Adipose tissue (tissue), 3 donors: Measurements from ENCODE around the gene CRAMP1. TPM values are rescaled to one million over a fixed set of nuclear protein-coding genes. Genes with fewer than 3 reads are reported as not detected.
"Not testable (repeated sequence)": the region's sequence is repeated elsewhere in the genome, so short reads cannot be mapped to it uniquely, and the experiment has no call there.

ENCODE experiments used
- H3K27ac ChIP-seq: one replicate; pipeline ENCODE4 v1.5.1; 2013; ENCODE audit warnings: low read depth, low read length
- WGBS, 3 donors: extraction: QIAGEN DNeasy Blood & Tissue Kit; methylation state at CpG; one replicate each; pipeline ENCODE4 v1.1.7; 2013; 5-methylcytosine and 5-hydroxymethylcytosine counted together
- polyA plus RNA-seq, 3 donors: library from polyadenylated mRNA; stranded (reverse); fragments of 200-250 nt; gene quantifications; one replicate each; pipeline ENCODE4 v1.2.3, GENCODE V29; 2013
- donor health status: healthy with polysubstance abuse.
- donor health status: Bipolar disorder and iron deficiency.
- donor health status: healthy.

CRAMP1 gene
- polyA plus RNA-seq, 3 donors: 4.1 to 9.3 (median 7.1) TPM

DNA sequence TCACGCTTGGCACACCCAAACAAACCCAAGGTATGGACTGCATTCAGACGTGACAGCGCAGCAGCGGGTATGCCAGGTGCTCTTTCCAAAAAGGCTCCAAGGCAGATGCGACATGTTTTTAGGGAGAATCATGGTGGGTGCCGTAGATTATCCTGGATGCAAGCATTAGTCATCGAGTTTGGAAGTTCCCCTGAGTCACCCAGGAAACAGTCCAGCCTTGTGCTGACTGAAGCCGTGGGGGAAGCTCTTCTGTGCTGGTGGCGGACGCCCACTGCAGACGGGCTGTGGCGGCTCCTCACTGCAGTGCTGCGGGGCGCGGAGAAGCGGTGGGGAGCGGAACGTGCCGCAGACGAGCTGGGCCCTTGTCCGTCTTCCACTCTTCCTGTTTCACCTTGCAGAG lies 79.8 kb downstream of the CRAMP1 start:
- no peak overlapping the region for H3K27ac ChIP-seq
- 89 to 95% (median 93%) methylated on average over 21 of the region's 21 CpGs for WGBS, 3 donors

DNA sequence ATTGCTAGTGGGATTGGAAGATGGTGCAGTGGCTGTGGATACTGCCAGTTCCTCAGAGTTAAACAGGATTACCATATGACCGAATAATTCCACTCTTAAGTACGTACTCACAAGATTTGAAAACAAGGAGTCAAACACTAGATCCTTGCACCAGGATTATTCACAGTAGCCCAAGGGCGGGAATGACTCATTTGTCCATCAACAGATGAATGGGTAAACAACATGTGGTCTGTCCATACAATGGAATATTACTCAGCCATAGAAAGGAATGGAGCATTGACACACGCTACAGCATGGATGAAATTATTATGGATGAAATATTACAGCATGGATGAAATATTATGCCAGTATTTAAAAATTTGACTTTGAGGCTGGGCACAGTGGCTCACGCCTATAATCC lies 84.7 kb downstream of the CRAMP1 start:
- WGBS, 3 donors: 96 to 98% (median 97%) methylated on average over 5 of the region's 5 CpGs
- H3K27ac ChIP-seq: no peak overlapping the region

DNA sequence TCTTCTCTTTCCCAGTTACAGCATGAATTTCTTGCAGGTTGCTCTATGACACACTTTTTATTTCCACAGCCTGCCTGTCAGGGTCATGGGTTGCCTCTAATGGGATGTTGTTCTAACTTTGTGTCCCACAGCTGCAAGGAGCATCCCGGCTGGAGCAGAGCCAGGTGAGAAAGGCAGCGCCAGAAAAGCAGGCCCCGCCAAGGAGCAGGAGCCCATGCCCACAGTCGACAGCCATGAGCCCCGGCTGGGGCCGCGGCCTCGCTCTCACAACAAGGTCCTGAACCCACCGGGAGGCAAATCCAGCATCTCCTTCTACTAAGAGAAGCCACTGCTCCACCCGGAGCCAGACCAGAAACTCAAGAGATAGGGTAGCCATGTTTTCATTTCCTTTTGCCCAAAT lies 86.5 kb downstream of the CRAMP1 start:
- H3K27ac ChIP-seq: no peak overlapping the region
- WGBS, 3 donors: 86 to 87% (median 86%) methylated on average over 10 of the region's 10 CpGs

DNA sequence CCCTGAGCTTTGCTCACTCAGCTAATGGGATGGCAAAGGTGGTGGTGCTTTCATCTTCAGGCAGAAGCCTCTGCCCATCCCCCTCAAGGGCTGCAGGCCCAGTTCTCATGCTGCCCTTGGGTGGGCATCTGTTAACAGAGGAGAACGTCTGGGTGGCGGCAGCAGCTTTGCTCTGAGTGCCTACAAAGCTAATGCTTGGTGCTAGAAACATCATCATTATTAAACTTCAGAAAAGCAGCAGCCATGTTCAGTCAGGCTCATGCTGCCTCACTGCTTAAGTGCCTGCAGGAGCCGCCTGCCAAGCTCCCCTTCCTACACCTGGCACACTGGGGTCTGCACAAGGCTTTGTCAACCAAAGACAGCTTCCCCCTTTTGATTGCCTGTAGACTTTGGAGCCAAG lies 88.1 kb downstream of the CRAMP1 start:
- 80 to 94% (median 94%) methylated on average over 3 of the region's 3 CpGs for WGBS, 3 donors
- H3K27ac ChIP-seq: no peak overlapping the region

DNA sequence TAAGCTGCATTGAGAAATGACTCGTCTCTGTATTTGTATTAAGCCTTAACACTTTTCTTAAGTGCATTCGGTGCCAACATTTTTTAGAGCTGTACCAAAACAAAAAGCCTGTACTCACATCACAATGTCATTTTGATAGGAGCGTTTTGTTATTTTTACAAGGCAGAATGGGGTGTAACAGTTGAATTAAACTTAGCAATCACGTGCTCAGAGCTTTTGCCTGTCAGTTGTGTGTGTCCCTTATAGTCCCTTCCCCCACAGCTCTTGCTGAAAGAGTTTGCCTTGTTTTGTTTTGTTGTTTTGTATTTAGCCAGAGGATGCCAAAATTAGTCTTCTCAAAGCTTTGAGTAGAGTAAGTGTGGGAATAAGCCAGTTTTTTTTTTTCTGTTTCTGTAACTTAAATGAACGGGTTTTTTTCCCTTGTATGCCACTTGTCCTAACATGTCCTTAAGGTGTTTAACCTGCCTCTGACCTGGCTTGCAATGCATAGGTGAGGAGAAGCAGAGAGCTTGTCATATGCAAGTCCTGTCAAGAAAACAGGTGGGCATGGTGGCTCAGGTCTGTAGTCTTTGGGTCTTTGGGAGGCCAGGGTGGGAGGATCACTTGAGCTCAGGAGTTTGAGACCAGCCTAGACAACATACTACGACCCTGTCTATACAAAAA lies 89.2 kb downstream of the CRAMP1 start:
- no peak overlapping the region for H3K27ac ChIP-seq
- WGBS, 3 donors: 88 to 90% (median 88%) methylated on average over 6 of the region's 6 CpGs

DNA sequence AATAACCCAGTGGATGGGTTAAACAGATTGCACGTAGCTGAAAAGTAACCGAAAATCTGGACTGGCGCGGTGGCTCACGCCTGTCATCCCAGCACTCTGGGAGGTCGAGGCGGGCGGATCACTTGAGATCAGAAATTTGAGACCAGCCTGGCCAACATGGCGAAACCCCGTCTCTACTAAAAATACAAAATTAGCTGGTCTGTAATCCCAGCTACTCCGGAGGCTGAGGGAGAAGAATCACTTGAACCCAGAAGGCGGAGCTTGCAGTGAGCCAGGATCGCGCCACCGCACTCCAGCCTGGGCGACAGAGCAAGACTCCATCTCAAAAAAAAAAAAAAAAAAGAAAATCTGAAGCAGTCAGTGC lies 93.1 kb downstream of the CRAMP1 start:
- 0 to 1% (median 1%) methylated on average over 16 of the region's 16 CpGs for WGBS, 3 donors
- H3K27ac ChIP-seq: not testable (repeated sequence)

DNA sequence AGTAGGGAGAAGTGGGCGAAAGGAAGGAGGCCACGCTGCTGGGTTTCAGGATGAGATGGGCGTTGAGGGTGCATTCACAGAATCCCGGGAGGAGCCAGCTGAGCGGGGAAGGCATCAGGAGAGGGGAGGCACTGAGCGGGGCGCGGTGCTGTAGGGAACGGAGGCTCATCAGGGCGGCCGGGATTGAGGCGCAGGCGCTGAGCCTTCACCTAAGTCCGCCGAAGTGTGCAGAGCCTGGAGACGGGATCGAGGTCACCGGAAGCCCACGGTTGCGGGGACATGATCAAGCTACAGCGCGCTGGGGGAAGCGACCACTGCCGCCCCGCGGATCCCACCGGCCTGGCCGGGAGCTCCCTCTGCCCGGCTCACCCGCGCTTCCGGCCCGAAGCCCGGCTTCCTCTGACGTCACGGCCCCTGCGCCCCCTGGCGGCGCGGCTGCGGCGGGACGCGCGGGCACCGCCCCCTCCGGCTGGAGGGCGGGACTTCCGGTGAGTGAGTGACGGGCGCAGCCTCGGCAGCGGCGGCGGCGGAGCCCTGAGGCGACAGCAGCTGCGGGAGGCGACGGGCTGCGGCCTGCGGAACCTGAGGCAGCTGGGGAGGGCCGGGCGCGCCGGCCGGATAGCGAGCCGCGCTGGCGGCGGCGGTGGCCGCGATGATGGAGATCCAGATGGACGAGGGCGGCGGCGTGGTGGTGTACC lies 93.7 kb downstream of the CRAMP1 start, which contains the start of gene MAPK8IP3:
Gene MAPK8IP3, plus strand, starts transcription at position 508 of the 698 bp plus-strand sequence. Its CDS starts 145 bp downstream, at position 653.
- H3K27ac ChIP-seq: no peak within 1 kb of the TSS
- WGBS, 3 donors: 0 to 1% (median 0%) methylated on average over 65 to 79 of the region's 79 CpGs

DNA sequence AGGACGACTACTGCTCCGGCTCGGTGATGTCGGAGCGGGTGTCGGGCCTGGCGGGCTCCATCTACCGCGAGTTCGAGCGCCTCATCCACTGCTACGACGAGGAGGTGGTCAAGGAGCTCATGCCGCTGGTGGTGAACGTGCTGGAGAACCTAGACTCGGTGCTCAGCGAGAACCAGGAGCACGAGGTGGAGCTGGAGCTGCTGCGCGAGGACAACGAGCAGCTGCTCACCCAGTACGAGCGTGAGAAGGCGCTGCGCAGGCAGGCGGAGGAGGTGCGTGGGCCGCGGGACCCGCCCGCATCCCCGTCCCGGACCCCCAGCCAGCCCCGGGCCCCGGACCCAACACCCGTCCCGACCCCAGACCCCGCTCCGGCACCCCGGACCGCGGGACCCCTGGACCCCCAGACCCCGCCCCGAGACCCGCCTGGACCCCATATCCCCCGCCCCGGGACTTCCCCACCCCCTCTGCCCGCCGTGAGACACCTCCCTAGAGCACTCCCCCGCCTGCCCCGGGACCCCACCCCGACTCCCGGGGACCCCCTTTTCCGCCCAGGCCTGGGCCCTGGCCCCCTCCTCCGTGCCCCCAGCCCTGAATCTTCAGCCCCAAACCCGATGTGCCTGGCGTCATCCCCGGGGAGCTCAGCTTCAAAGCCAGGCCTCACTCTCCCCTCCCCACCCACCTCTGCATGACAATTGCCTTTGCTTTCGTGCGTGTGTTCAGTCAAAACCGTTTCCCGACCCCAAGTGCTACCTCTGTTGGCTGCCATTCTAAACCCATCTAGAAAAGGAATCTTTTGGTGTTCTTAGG lies 94.4 kb downstream of the CRAMP1 start:
- no peak overlapping the region for H3K27ac ChIP-seq
- 0 to 1% (median 1%) methylated on average over 49 to 61 of the region's 62 CpGs for WGBS, 3 donors

DNA sequence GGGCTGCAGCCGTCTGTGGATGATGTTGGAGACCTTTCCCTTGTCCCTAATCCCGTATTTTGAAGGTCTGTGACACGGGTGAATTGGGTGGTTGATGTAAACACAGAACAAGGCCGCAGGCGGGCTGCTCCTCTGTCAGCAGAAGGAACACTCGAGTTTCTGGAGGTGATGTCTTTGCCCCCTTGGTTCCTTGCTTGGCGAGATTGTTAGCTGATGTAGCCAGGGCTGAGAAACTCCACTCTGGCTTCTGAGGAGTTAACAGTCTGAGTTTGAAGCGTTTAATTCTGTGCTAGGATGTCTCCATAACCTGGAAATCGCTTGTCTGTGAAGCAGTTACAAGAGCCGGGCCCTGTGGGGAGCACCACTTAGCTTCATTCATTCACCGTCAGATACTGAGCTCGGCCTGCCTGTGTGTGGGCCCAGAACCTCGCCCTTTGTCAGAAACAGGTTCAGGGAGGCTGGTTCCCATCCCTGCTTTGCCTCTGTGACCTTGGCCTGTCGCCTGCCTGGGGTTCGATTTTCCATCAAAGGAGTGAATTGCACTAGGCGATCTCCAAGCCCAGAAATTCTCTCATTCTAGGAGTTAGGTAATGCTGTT lies 95.1 kb downstream of the CRAMP1 start:
- 6 to 20% (median 18%) methylated on average over 16 of the region's 16 CpGs for WGBS, 3 donors
- H3K27ac ChIP-seq: no peak overlapping the region

DNA sequence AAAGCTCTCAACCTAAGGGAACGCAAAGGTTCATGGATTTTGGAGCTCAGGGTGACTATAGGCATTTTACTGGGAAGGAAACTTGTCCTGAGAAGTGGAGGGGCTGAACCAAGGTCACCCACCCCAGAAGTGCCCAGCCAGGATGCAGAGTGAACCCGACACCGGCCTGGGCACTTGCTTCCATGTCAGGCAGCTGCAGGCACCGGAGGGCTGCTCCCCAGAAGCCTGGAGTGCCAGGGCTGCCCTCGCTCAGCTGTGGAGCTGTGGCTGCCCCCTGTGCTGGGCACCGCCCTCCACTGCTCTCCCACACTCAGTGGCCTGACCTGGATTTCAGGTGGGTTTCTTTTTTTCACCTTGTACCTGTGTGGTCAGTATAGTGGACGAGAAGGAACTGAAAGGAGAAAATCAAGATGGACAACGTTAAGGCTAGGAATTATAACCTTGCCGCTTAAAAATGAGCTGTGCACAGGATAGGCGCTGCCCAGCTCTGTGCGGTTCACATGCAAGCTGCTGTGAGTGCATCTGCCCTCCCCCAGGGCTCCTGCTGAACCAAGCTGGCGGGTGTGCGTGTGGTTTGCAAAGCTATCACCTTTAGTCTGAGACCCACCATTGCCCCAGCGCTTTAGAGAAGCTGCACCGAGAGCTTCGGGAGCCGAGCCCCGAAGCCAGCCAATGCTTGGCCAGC lies 96.1 kb downstream of the CRAMP1 start:
- H3K27ac ChIP-seq: no peak overlapping the region

DNA sequence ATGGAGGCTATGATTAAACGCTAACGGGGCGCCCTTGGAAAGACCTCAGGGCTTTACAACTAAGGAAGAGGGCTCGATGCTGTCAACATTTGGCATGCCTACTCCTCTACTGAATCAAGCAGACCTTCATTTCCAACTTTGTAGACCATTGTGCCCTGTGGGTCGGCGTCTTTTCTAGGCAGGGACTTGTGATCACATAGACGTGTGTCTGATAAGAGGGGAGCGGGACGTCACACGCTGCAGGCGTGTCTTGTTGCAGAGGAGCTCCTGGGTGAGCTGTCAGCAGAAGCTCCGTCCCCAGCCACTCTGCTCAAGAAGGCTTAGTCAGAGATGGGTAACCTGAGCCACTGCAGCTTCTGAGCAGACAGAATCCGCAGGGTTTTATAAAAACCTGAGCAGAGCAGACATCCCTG lies 96.6 kb downstream of the CRAMP1 start:
- 74 to 80% (median 75%) methylated on average over 13 of the region's 13 CpGs for WGBS, 3 donors
- no peak overlapping the region for H3K27ac ChIP-seq

More for the DNA sequence above, 96.1 kb downstream of the CRAMP1 start:
- WGBS, 3 donors: 77 to 90% (median 87%) methylated on average over 18 of the region's 18 CpGs

DNA sequence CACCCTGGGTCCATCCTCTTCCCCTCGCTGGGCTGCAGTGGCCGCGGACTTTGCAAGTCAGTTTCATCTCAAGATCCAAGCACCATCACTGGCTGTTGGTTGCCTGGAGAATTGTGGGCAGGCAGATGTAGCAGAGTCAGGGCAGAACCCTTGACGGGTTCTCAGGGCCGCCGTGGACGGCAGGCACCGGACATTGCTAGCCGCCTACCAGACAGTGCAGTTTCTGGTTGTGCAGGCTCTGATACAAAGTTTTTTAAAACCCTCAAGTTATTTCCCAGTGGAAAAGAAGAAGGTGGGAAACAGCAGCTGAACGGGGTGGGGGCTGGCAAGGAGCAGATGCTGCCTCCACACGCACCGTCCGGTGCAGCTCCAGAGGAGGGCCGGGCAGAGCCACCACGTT lies 97.2 kb downstream of the CRAMP1 start:
- 84 to 88% (median 85%) methylated on average over 15 of the region's 15 CpGs for WGBS, 3 donors
- no peak overlapping the region for H3K27ac ChIP-seq

DNA sequence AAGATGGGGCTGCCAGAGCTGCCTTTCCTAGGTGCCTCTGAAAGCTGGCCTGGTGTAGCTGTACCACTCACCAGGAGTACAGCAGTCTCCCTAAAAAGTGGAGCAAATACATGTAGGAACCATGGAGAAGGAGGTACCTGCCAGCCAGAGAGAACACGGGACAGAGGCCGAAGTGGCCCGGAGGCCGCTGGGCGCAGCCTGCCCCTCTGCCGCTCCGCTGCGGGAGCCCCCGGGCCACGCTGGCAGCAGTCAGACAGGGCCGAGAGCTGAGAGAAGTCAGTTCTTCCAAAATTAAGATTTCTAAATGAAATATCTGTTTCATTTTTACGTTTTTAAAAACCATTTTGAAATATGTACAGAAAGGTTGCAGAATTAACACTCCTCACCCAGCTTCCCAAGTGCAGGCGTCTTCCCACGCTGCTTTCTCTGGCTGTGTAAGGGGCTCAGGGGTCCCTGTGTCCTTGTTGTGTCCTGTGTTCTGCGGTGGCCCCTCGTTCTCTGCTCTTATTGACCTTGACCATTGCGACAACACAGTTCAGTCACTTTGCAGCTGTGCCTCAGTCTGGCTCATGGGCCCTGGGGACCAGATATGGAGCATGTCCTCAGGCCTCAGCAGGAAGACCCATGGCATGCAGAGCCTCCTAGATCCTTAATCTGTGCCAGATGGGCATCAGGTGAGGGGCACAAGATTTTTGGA lies 98.8 kb downstream of the CRAMP1 start:
- 78 to 87% (median 85%) methylated on average over 17 of the region's 17 CpGs for WGBS, 3 donors
- no peak overlapping the region for H3K27ac ChIP-seq

DNA sequence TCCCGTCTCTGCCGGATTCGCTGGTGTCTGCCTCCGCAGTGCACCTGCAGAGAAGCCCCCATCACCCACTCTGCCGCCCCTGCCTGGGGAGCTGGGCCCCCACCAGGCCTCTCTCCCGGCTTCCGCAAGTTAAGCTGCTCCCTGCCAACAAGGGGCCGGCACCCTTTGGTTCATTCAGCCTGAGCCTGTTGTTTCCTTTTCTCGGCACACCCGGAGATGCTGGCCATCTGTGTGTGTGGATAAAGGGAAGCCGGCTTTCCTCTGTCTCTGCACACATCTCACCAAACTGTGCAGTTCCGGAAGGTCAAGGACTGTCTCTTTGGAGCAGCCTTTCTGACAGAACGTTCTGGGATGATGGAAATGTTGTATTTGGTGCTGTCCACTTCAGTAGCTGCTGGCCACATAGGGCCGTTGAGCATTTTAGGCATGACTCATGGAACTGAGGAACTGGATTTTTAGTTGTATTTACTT lies 100.7 kb downstream of the CRAMP1 start:
- no peak overlapping the region for H3K27ac ChIP-seq
- 53 to 78% (median 70%) methylated on average over 14 of the region's 14 CpGs for WGBS, 3 donors

DNA sequence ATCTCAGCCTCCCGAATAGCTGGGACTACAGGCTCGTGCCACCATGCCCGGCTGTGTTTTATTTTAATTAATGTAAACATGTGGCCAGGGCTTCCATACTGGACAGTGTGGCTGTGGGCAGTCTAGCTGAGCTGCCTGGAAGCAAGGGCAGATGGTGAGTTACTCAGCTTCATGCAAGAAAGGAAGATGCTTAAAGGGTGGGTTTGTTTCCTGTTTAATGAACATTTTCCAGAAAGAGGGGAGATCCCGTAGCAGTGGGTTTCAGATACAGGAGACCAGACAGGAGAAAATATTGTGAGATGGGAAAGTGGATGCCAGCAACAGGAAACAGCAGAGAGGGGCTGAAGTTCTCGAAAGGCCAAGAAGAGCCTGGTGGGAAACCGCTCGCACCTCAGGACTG lies 101.2 kb downstream of the CRAMP1 start:
- 77 to 90% (median 78%) methylated on average over 7 of the region's 7 CpGs for WGBS, 3 donors
- H3K27ac ChIP-seq: no peak overlapping the region

DNA sequence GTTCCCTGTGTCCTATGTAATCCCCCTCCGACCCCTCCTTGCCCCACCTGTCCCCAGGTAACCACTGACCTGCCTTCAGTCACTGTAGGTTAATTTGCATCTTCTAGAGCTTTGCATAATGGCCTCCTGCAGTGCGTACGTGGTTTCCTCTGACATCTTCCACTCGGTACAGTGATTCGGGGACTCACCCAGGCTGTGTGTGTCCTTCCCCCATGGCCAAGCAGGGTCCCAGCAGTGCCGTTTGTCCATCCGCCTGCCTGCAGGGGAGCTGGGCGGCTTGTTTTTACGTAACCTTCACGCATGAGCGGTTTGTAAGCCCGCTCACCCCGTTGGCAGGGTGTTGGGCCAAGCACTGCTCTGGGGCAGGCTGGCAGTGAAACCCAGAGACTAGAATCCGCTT lies 101.8 kb downstream of the CRAMP1 start:
- 68 to 79% (median 68%) methylated on average over 14 of the region's 14 CpGs for WGBS, 3 donors
- no peak overlapping the region for H3K27ac ChIP-seq

DNA sequence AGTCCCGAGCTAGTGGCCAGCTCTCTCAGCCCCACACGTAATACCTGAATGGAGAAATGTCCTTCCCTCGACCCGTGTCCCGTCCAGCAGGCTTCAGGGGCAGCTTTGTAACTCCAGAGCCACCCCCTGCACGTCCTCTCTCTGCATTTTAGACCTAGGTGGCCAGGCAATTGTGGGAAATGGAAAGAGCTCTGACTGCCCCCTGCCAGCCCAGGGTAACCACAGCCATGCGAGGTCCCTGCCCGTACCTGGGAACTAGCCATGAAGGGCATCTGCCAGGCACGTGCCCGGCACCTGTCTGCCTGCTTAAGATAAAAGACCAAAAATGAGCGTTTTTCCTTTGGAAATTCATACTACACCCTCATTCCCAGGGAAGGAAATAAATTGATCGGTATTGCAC lies 103.1 kb downstream of the CRAMP1 start:
- no peak overlapping the region for H3K27ac ChIP-seq
- 88 to 93% (median 90%) methylated on average over 12 of the region's 12 CpGs for WGBS, 3 donors

DNA sequence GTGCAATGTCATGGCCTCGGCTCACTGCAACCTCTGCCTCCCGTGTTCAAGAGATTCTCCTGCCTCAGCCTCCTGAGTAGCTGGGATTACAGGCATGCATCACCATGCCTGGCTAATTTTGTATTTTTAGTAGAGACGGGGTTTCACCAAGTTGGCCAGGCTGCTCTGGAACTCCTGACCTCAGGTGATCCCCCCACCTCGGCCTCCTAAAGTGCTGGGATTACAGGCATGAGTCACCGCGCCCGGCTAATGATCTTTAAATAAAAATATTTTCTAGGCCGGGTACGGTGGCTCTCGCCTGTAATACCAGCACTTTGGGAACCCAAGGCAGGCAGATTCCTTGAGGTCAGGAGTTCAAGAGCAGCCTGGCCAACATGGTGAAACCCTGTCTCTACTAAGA lies 106.1 kb downstream of the CRAMP1 start:
- not testable (repeated sequence) for H3K27ac ChIP-seq
- 91 to 95% (median 91%) methylated on average over 10 of the region's 10 CpGs for WGBS, 3 donors
